T-cell (primary cell): ENCODE measurements around the gene CAMKK1. TPM values are rescaled to one million over a fixed set of nuclear protein-coding genes. Genes with fewer than 3 reads are reported as not detected.

ENCODE experiments used
- ATAC-seq, 4 experiments: fragments of 200-7000 bp in 3 of 4; fragments of 150-1000 bp in 1 of 4; cut with Tn5 transposase; replicated peaks in 1 of 4; 1 replicate in 3 of 4; 2 replicates in 1 of 4; pipeline ENCODE4 v1.10.0; 2021; ENCODE audit warnings: moderate library complexity in 3 of 4, mild to moderate bottlenecking in 2 of 4, moderate number of reproducible peaks in 1 of 4
- CTCF ChIA-PET, 2 donors: fragments of 300-600 bp; sonication (Branson Sonifier 250); formaldehyde crosslinking; loops; one replicate each; lab custom pipeline; 2022; ENCODE audit warnings: antibody characterized with exemption in 2 of 2; lab: Charles Lee
- POLR2A ChIA-PET, 2 donors: fragments of 300-600 bp; sonication (Branson Sonifier 250); formaldehyde crosslinking; loops; one replicate each; lab custom pipeline; 2022; ENCODE audit warnings: antibody characterized with exemption in 2 of 2; lab: Charles Lee
- DNase-seq, 35 experiments: peaks; one replicate each; pipeline versions ENCODE4 v3.0.0 to v3.0.0-alpha.2; 2013 to 2023
- H3K27ac ChIP-seq: one replicate; pipeline ENCODE4 v1.5.1; 2013; ENCODE audit warnings: low read length
- H3K27me3 ChIP-seq, 2 experiments: replicated peaks in 1 of 2; 1 replicate in 1 of 2; 2 replicates in 1 of 2; pipeline versions ENCODE4 v1.6.1 to v1.7.0; 2013; ENCODE audit warnings: low read length in 1 of 2, mixed read lengths in 1 of 2; ENCODE audit not compliant: control insufficient read depth in 2 of 2, insufficient read depth in 2 of 2; ENCODE audit errors: extremely low read depth in 1 of 2
- H3K36me3 ChIP-seq, 2 donors: 1 replicate in 1 of 2; 2 replicates in 1 of 2; pipeline versions ENCODE4 v1.6.1 to v1.7.0; 2013; ENCODE audit warnings: low read length in 1 of 2; ENCODE audit not compliant: control insufficient read depth in 2 of 2, insufficient read depth in 1 of 2; ENCODE audit errors: extremely low read depth in 1 of 2
- H3K4me1 ChIP-seq, 2 experiments: 1 replicate in 1 of 2; 2 replicates in 1 of 2; pipeline versions ENCODE4 v1.6.1 to v1.7.0; 2013; ENCODE audit warnings: low read length in 2 of 2, mixed read lengths in 1 of 2; ENCODE audit not compliant: insufficient read depth in 2 of 2, control insufficient read depth in 1 of 2; ENCODE audit errors: extremely low read depth in 1 of 2
- H3K4me3 ChIP-seq, 2 donors: 1 replicate in 1 of 2; 2 replicates in 1 of 2; pipeline versions ENCODE4 v1.5.1 to v1.7.0; 2013; ENCODE audit warnings: mild to moderate bottlenecking in 2 of 2, low read length in 1 of 2, moderate library complexity in 1 of 2; ENCODE audit not compliant: control insufficient read depth in 1 of 2; ENCODE audit errors: extremely low read depth in 1 of 2
- H3K9me3 ChIP-seq: 2 replicates; pipeline ENCODE4 v1.7.0; 2013
- H3K27ac Mint-ChIP-seq, 2 donors: one replicate each; pipeline ENCODE4 v1.8.0; 2020 to 2021; ENCODE audit warnings: mild to moderate bottlenecking in 2 of 2, mixed read lengths in 2 of 2
- H3K27me3 Mint-ChIP-seq, 2 donors: one replicate each; pipeline ENCODE4 v1.8.0; 2021 to 2022; ENCODE audit warnings: mixed read lengths in 2 of 2
- H3K36me3 Mint-ChIP-seq: one replicate; pipeline ENCODE4 v1.8.0; 2021; ENCODE audit warnings: mixed read lengths
- H3K4me1 Mint-ChIP-seq, 3 donors: one replicate each; pipeline ENCODE4 v1.8.0; 2020 to 2022; ENCODE audit warnings: mixed read lengths in 3 of 3, mild to moderate bottlenecking in 1 of 3
- H3K4me3 Mint-ChIP-seq, 3 donors: one replicate each; pipeline ENCODE4 v1.8.0; 2020 to 2022; ENCODE audit warnings: mild to moderate bottlenecking in 3 of 3, mixed read lengths in 3 of 3, moderate library complexity in 3 of 3
- H3K9me3 Mint-ChIP-seq, 3 donors: one replicate each; pipeline ENCODE4 v1.8.0; 2020 to 2022; ENCODE audit warnings: mixed read lengths in 3 of 3
- WGBS: methylation state at CpG from one replicate; pipeline ENCODE4 v1.1.5; 2013; ENCODE audit warnings: missing lambda C conversion rate; ENCODE audit not compliant: insufficient coverage; 5-methylcytosine and 5-hydroxymethylcytosine counted together
- total RNA-seq, 35 experiments: library from RNA in 6 of 35; stranded (reverse) in 6 of 35; fragments of 120-200 nt in 1 of 35; gene quantifications; one replicate each; pipeline versions ENCODE4 v1.2.1 to v1.2.4 and lab custom pipeline; 2013 to 2026

CAMKK1 gene
- total RNA-seq, 5 donors from 2014 or later (not counting 1 experiment from before 2014, with no cell fraction given): 5.3 to 11.0 (median 6.0) TPM

DNA sequence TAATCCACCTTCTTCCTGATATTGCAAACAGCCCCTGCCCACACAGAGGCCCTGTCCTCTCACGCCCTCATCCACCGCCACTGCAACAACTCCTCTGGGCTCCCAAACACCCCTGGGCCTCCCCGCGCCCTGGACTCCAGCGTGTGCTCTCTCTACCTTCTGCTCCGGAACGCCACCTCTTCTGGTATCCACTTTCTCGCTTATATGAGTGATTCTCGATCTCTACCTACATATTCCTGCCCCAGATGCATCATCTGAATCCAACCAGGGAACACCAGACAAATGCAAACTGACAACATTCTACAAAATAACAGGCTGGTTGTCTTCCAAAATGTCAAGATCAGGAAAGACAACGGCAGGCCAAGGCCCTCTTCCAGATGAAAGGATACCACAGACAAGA lies 19.0 kb downstream of the CAMKK1 start:
- Histone ChIP-seq H3K27me3 (no peaks in the 10 kb centered on the region), H3K9me3 (no peaks in the 10 kb centered on the region), H3K27ac (no peak overlapping the region), H3K36me3 (peaks cover 5 to 9% of the 10 kb centered on the region in 2 donors), H3K4me1 (peaks cover 0 to 6% of the 10 kb centered on the region in 2 experiments), H3K4me3 (no peak overlapping the region)
- POLR2A ChIA-PET: no interaction called here
- ATAC-seq: no peak
- Mint-ChIP-seq H3K27me3 (no peaks in the 10 kb centered on the region), H3K36me3 (peaks cover 13% of the 10 kb centered on the region), H3K4me1 (peaks cover 2 to 5% (median 4%) of the 10 kb centered on the region in 3 donors), H3K27ac (no peak overlapping the region), H3K4me3 (no peak overlapping the region), H3K9me3 (no peaks in the 10 kb centered on the region)
- WGBS: 91% methylated on average over 9 of the region's 10 CpGs
- no peak for DNase-seq
- CTCF ChIA-PET: interaction anchor here in 1 of 2 donors (0.7 kb wide), 1 partner anchor 373 kb away, joined by 3 read pairs; no protein-coding TSS in a partner anchor

DNA sequence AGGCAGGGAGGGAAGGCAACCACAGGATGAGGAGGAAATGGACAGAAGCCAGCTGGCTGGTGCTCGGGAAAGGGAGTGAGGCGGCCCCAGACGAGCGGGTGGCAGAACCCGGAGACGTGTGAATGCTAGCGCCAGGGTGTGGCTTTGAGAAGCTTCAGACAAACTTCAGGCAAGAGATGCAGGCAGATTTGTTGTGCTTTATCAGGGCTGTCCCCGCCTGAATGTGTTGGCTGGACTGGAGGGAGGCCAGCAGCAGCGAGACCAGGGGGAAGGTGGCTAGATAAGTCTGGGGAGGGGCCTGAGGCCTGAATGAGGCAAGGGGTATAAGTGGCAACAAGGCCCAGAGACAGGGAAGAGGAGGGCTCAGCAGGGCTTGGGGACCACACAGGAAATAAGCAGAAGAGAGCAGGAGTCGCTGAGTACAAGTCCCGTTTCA lies 22.0 kb downstream of the CAMKK1 start:
- POLR2A ChIA-PET: no interaction called here
- H3K27ac Mint-ChIP-seq: peak overlapping the region; percentile 14 to 98
- H3K27ac ChIP-seq: peak overlapping the region; percentile 49
- peaks cover 2 to 5% (median 4%) of the 10 kb centered on the region in 3 donors for H3K4me1 Mint-ChIP-seq
- CTCF ChIA-PET: interaction anchor here in 1 of 2 donors (0.6 kb wide), 1 partner anchor 40 kb away, joined by 3 read pairs; no protein-coding TSS in a partner anchor
- H3K4me1 ChIP-seq: peaks cover 0 to 6% of the 10 kb centered on the region in 2 experiments
- 59% methylated on average over 9 of the region's 11 CpGs for WGBS
- peak; percentile 42 to 88 (median 76) for ATAC-seq
- no peaks in the 10 kb centered on the region for H3K9me3 Mint-ChIP-seq
- H3K4me3 Mint-ChIP-seq: peak overlapping the region in 1 of 3 donors; percentile 51
- peaks cover 10% of the 10 kb centered on the region for H3K36me3 Mint-ChIP-seq
- H3K27me3 Mint-ChIP-seq: no peaks in the 10 kb centered on the region
- peak in 11 of 35 experiments; percentile 6 to 48 (median 18) for DNase-seq
- no peak overlapping the region for H3K4me3 ChIP-seq
- H3K27me3 ChIP-seq: no peaks in the 10 kb centered on the region
- H3K36me3 ChIP-seq: peaks cover 5 to 9% of the 10 kb centered on the region in 2 donors
- H3K9me3 ChIP-seq: no peaks in the 10 kb centered on the region

DNA sequence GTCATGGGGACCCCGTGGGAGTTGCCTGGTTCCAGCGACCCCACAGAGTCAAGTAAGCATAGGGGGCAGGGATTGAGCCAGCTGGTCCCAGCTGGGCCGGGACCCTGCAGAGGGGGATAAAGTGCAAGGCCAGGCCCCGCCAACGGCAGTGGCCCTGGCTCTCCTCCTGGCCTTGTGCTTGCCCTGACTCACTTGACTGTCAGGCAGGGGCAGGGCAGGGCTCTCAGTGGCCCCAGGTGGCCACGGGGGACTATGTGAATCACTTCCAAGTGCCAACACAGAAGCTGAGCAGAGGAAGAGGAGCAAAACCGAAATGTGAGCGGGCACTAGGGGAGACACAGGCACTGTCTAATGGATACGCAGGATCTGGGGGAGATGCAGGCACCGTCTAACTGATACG lies 25.2 kb downstream of the CAMKK1 start:
- 89% methylated on average over 11 of the region's 11 CpGs for WGBS
- Histone ChIP-seq H3K9me3 (no peaks in the 10 kb centered on the region), H3K36me3 (peaks cover 3 to 9% of the 10 kb centered on the region in 2 donors), H3K27ac (no peak overlapping the region), H3K27me3 (no peaks in the 10 kb centered on the region), H3K4me1 (peaks cover 0 to 6% of the 10 kb centered on the region in 2 experiments), H3K4me3 (no peak overlapping the region)
- POLR2A ChIA-PET: no interaction called here
- Mint-ChIP-seq H3K27me3 (no peaks in the 10 kb centered on the region), H3K4me1 (peaks cover 2 to 5% (median 4%) of the 10 kb centered on the region in 3 donors), H3K27ac (no peak overlapping the region), H3K9me3 (no peaks in the 10 kb centered on the region), H3K4me3 (no peak overlapping the region), H3K36me3 (no peaks in the 10 kb centered on the region)
- ATAC-seq (no peak), DNase-seq (no peak)
- CTCF ChIA-PET: no interaction called here

DNA sequence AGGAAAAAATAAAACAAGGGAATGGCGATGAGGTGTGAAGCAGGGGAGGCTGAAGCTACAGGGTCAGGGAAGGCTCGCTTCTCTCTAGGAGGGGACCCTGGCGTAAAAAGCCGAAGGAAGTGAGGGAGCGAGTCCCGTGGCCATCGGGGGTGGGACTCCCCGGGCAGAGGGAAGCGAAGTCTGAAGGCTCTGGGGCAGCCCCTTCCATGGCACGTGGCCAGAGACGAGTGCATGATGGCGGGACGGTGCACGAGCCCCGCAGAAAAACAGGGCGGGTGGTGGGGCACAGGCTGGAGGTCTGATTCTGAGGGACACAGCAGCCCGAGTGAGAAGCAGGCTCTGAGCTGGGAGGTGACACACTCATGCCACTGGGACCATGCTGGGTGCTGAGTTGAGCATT lies 25.7 kb downstream of the CAMKK1 start:
- Mint-ChIP-seq H3K9me3 (no peaks in the 10 kb centered on the region), H3K4me1 (peaks cover 2 to 5% (median 4%) of the 10 kb centered on the region in 3 donors), H3K4me3 (no peak overlapping the region), H3K27me3 (no peaks in the 10 kb centered on the region), H3K27ac (no peak overlapping the region), H3K36me3 (no peaks in the 10 kb centered on the region)
- ATAC-seq (no peak), DNase-seq (no peak)
- H3K27me3 ChIP-seq: no peaks in the 10 kb centered on the region
- H3K36me3 ChIP-seq: peaks cover 0 to 9% of the 10 kb centered on the region in 2 donors
- H3K4me3 ChIP-seq: no peak overlapping the region
- H3K9me3 ChIP-seq: no peaks in the 10 kb centered on the region
- H3K27ac ChIP-seq: no peak overlapping the region
- 85% methylated on average over 17 of the region's 17 CpGs for WGBS
- ChIA-PET POLR2A (no interaction called here), CTCF (interaction anchor here in 1 of 2 donors (0.7 kb wide), 1 partner anchor 136 kb away, joined by 5 read pairs; no protein-coding TSS in a partner anchor)
- H3K4me1 ChIP-seq: peaks cover 0 to 6% of the 10 kb centered on the region in 2 experiments

DNA sequence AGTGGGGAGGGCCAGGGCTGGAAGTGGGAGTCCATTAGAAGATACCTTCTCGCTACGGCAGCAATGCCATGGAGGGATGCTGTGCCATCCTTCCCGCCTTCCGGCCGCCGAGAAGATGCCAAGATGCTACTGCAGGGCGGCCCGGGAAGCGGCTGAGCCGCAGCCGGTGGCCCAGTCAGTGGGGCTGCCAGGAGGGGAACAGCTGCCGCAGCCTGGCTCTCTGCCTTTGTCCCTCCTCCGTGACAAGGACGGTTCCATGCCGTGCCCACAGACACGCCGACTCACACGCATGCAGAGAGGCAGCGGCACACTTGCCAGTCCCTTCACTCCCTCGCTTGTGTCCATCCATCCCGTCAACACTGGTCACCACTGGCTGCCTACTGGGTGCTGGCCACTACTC lies 26.6 kb downstream of the CAMKK1 start:
- H3K4me1 ChIP-seq: peaks cover 0 to 6% of the 10 kb centered on the region in 2 experiments
- no peak overlapping the region for H3K4me3 ChIP-seq
- CTCF ChIA-PET: interaction anchor here in 1 of 2 donors (0.7 kb wide), 1 partner anchor 137 kb away, joined by 5 read pairs; no protein-coding TSS in a partner anchor
- Mint-ChIP-seq H3K9me3 (no peaks in the 10 kb centered on the region), H3K27ac (no peak overlapping the region), H3K4me3 (no peak overlapping the region), H3K27me3 (no peaks in the 10 kb centered on the region), H3K36me3 (no peaks in the 10 kb centered on the region), H3K4me1 (peaks cover 2 to 5% (median 4%) of the 10 kb centered on the region in 3 donors)
- no peak overlapping the region for H3K27ac ChIP-seq
- DNase-seq: no peak
- no peaks in the 10 kb centered on the region for H3K9me3 ChIP-seq
- no peaks in the 10 kb centered on the region for H3K27me3 ChIP-seq
- ATAC-seq: no peak
- POLR2A ChIA-PET: no interaction called here
- 96% methylated on average over 19 of the region's 21 CpGs for WGBS
- peaks cover 4 to 9% of the 10 kb centered on the region in 2 donors for H3K36me3 ChIP-seq

DNA sequence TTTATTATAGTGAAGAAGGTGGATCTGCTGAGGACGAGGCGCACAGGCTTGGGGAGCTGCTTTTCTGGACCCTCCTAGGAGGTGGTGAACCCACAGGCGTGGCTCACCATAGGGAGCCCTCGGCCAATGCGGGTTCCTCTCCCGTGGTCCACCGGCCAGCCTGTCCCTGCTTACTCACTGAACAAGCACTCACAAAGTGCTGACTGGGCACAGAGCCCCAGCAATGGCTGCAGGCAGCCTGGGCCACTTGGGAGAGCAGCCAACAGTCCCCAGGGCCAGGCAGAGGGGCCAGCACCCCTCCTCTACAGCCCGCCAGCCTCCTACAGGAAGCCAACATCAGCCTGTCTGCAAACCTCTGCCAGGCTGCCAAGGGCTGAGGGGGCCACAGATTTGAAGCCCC lies 27.7 kb downstream of the CAMKK1 start:
- H3K36me3 Mint-ChIP-seq: no peaks in the 10 kb centered on the region
- no peak for DNase-seq

More for the DNA sequence above, 27.7 kb downstream of the CAMKK1 start:
- ChIA-PET CTCF (interaction anchor here in 1 of 2 donors (1.0 kb wide), 1 partner anchor 137 kb away, joined by 6 read pairs; no protein-coding TSS in a partner anchor), POLR2A (no interaction called here)
- H3K36me3 ChIP-seq: peaks cover 9 to 10% of the 10 kb centered on the region in 2 donors
- no peaks in the 10 kb centered on the region for H3K27me3 Mint-ChIP-seq
- WGBS: 66% methylated on average over 6 of the region's 8 CpGs
- no peaks in the 10 kb centered on the region for H3K27me3 ChIP-seq
- H3K27ac ChIP-seq: no peak overlapping the region
- no peaks in the 10 kb centered on the region for H3K4me1 Mint-ChIP-seq
- H3K4me3 ChIP-seq: no peak overlapping the region
- no peak overlapping the region for H3K4me3 Mint-ChIP-seq
- H3K9me3 ChIP-seq: no peaks in the 10 kb centered on the region
- no peak for ATAC-seq
- H3K27ac Mint-ChIP-seq: no peak overlapping the region
- H3K9me3 Mint-ChIP-seq: no peaks in the 10 kb centered on the region
- no peaks in the 10 kb centered on the region for H3K4me1 ChIP-seq
